Endothelial cell of umbilical vein (primary cell): ENCODE results near the gene TAS1R1.

Experiments used
- CTCF ChIP-seq, 2 donors: IDR thresholded peaks; 1 replicate in 1 of 2; 2 replicates in 1 of 2; pipeline ENCODE4 v1.5.1; 2011; ENCODE audit warnings: low read length in 2 of 2, mild to moderate bottlenecking in 2 of 2, moderate library complexity in 2 of 2, control low read depth in 1 of 2, inconsistent platforms in 1 of 2, low read depth in 1 of 2; ENCODE audit not compliant: insufficient read depth in 1 of 2; ENCODE audit errors: extremely low read depth in 1 of 2
- EZH2 ChIP-seq: IDR thresholded peaks from 2 replicates; pipeline ENCODE4 v1.6.1; 2012; ENCODE audit warnings: borderline replicate concordance, low read depth, mild to moderate bottlenecking, moderate library complexity, low read length, inconsistent platforms; ENCODE audit not compliant: severe bottlenecking
- FOS ChIP-seq: IDR thresholded peaks from 2 replicates; pipeline ENCODE4 v1.6.1; 2011; ENCODE audit warnings: mild to moderate bottlenecking, low read length, moderate library complexity, borderline replicate concordance; ENCODE audit not compliant: insufficient read depth
- GATA2 ChIP-seq: IDR thresholded peaks from 2 replicates; pipeline ENCODE4 v1.7.0; 2011; ENCODE audit warnings: low read depth, mild to moderate bottlenecking, moderate library complexity, mixed read lengths, low read length; ENCODE audit not compliant: insufficient read length, insufficient read depth
- JUN ChIP-seq: IDR thresholded peaks from 2 replicates; pipeline ENCODE4 v1.6.1; 2011; ENCODE audit warnings: borderline replicate concordance, low read depth; ENCODE audit not compliant: insufficient read length, insufficient read depth
- MAX ChIP-seq: IDR thresholded peaks from 2 replicates; pipeline ENCODE4 v1.6.1; 2011; ENCODE audit not compliant: insufficient read depth, insufficient read length
- POLR2A ChIP-seq: IDR thresholded peaks from 2 replicates; pipeline ENCODE4 v1.6.1; 2012; ENCODE audit warnings: low read depth, mild to moderate bottlenecking, control low read depth, low read length
- POLR2AphosphoS5 ChIP-seq: IDR thresholded peaks from 2 replicates; pipeline ENCODE4 v1.6.1; 2012; ENCODE audit warnings: low read depth, mild to moderate bottlenecking, control low read depth, low read length, moderate library complexity; ENCODE audit not compliant: insufficient read depth

GRCh38 chr1:6572653-6573383 lies 17.7 kb downstream of the TAS1R1 start:
- TF ChIP-seq CTCF (IDR thresholded peaks at IDR 0.05; ENCODE audit: extremely low read depth in 1 of 2, insufficient read depth in 1 of 2, low read depth in 1 of 2, low read length in 2 of 2), result no peak
- TF ChIP-seq POLR2A, result no peak
- TF ChIP-seq POLR2AphosphoS5, result no peak
- TF ChIP-seq FOS, result no peak
- no peak for TF ChIP-seq EZH2
- no peak for TF ChIP-seq JUN
- TF ChIP-seq GATA2, result no peak
- no peak for TF ChIP-seq MAX
